ENCODE data around the gene CELF2. TPM values are rescaled to one million over a fixed set of nuclear protein-coding genes. Genes with fewer than 3 reads are reported as not detected.

The CELF2 gene
- total and polyA plus RNA-seq, 9 of the 15 experiments (the other 6 are each of a cell fraction or from before 2014, with no cell fraction given) = 4.0 to 20.3 (median 11.1) TPM

GRCh38 chr10:11177926-11178471 is 160.3 kb downstream of the CELF2 start (continued):
- TF ChIP-seq HBP1 (CRISPR knock-in tag; IDR thresholded peaks at IDR 0.05) (no peak), ZNF76 (CRISPR knock-in tag; IDR thresholded peaks at IDR 0.05; ENCODE audit: borderline replicate concordance) (peak; percentile 65; the same call in 1 of the 2 replicates), NR1H2 (CRISPR knock-in tag; IDR thresholded peaks at IDR 0.05) (peak; percentile 76; the same call in 1 of the 2 replicates), STAT5A (IDR thresholded peaks at IDR 0.05; ENCODE audit: borderline replicate concordance, low read length) (no peak), YY1 (IDR thresholded peaks at IDR 0.05; ENCODE audit: borderline replicate concordance in 1 of 3, control insufficient read depth in 1 of 3, extremely low read depth in 1 of 3, insufficient read depth in 3 of 3, insufficient read length in 1 of 3, insufficient replicate concordance in 2 of 3, low read depth in 1 of 3, low read length in 2 of 3) (no peak), DMBX1 (CRISPR knock-in tag; IDR thresholded peaks at IDR 0.05; ENCODE audit: borderline replicate concordance) (no peak; the same call in 1 of the 2 replicates), BRD4 (IDR thresholded peaks at IDR 0.05) (no peak), RAD21 (CRISPR knock-in tag; conservative IDR thresholded peaks at IDR 0.05 in 1 of 2, IDR thresholded peaks at IDR 0.05 in 1 of 2) (peak in 1 of 2 experiments; percentile 6; a peak in 1 of 4 replicates), MAZ (CRISPR knock-in tag; conservative IDR thresholded peaks at IDR 0.05 in 1 of 2, IDR thresholded peaks at IDR 0.05 in 1 of 2) (0 out of 4 replicates have a peak, but pooled peaks of 1 of the 2 experiments have one; percentile 26), ZNF12 (CRISPR knock-in tag; IDR thresholded peaks at IDR 0.05) (0 out of 2 replicates have a peak, but pooled peaks have one; percentile 62), ZBTB34 (CRISPR knock-in tag; IDR thresholded peaks at IDR 0.05) (no peak), ZNF431 (CRISPR knock-in tag; IDR thresholded peaks at IDR 0.05) (no peak), ZNF717 (CRISPR knock-in tag; IDR thresholded peaks at IDR 0.05) (no peak), TSC22D4 (tag; IDR thresholded peaks at IDR 0.05) (no peak), KDM2B (CRISPR knock-in tag; IDR thresholded peaks at IDR 0.05) (no peak), ZNF311 (CRISPR knock-in tag; IDR thresholded peaks at IDR 0.05) (peak; percentile 78), ZNF347 (CRISPR knock-in tag; IDR thresholded peaks at IDR 0.05; ENCODE audit: low read depth) (0 out of 2 replicates have a peak, but pooled peaks have one; percentile 8), RBM39 (optimal IDR thresholded peaks at IDR 0.05; ENCODE audit: low read depth, low read length) (no peak)

Data from K562 (cell line).